Hepatocyte (in vitro differentiated cells): Measurements from ENCODE around the gene SLC25A22. TPM values are rescaled to one million over a fixed set of nuclear protein-coding genes. Genes with fewer than 3 reads are reported as not detected.

Experiments
- DNase-seq: peaks from one replicate; pipeline ENCODE4 v3.0.0-alpha.2; 2016; ENCODE audit warnings: low spot score
- H2AFZ ChIP-seq: fragments of 200-600 bp; sonication (generic); 2 replicates; pipeline ENCODE4 v1.6.0; 2016; ENCODE audit warnings: antibody characterized with exemption, mild to moderate bottlenecking
- H3K27ac ChIP-seq: fragments of 200-600 bp; sonication (generic); 2 replicates; pipeline ENCODE4 v1.5.1; 2016; ENCODE audit warnings: mild to moderate bottlenecking
- H3K27me3 ChIP-seq: fragments of 200-600 bp; sonication (generic); 2 replicates; pipeline ENCODE4 v1.6.1; 2016
- H3K36me3 ChIP-seq: fragments of 200-600 bp; sonication (generic); replicated peaks from 2 replicates; pipeline ENCODE4 v1.5.1; 2016; ENCODE audit warnings: low read depth; ENCODE audit not compliant: insufficient read depth
- H3K4me1 ChIP-seq: fragments of 200-600 bp; sonication (generic); 2 replicates; pipeline ENCODE4 v1.5.1; 2016; ENCODE audit warnings: mild to moderate bottlenecking, moderate library complexity; ENCODE audit not compliant: insufficient read depth
- H3K4me2 ChIP-seq: fragments of 200-600 bp; sonication (generic); 2 replicates; pipeline ENCODE4 v1.6.0; 2016
- H3K4me3 ChIP-seq: fragments of 200-600 bp; sonication (generic); 2 replicates; pipeline ENCODE4 v1.5.1; 2016; ENCODE audit warnings: mild to moderate bottlenecking
- H3K79me2 ChIP-seq: fragments of 200-600 bp; sonication (generic); 2 replicates; pipeline ENCODE4 v1.6.0; 2017; ENCODE audit warnings: mild to moderate bottlenecking
- H3K9me2 ChIP-seq: fragments of 200-600 bp; sonication (generic); replicated peaks from 2 replicates; pipeline ENCODE4 v1.6.0; 2017; ENCODE audit warnings: mild to moderate bottlenecking; ENCODE audit not compliant: insufficient read depth
- H3K9me3 ChIP-seq: fragments of 200-600 bp; sonication (generic); 2 replicates; pipeline ENCODE4 v1.5.1; 2016; ENCODE audit warnings: low read depth, mild to moderate bottlenecking
- H4K20me1 ChIP-seq: fragments of 200-600 bp; sonication (generic); 2 replicates; pipeline ENCODE4 v1.6.0; 2016; ENCODE audit warnings: mild to moderate bottlenecking; ENCODE audit not compliant: insufficient read depth, poor library complexity, severe bottlenecking
- EZH2 ChIP-seq: fragments of 200-600 bp; sonication (generic); IDR thresholded peaks from 2 replicates; pipeline ENCODE4 v1.6.1; 2016; ENCODE audit warnings: antibody characterized with exemption, mild to moderate bottlenecking, borderline replicate concordance
- EZH2phosphoT487 ChIP-seq: fragments of 200-600 bp; sonication (generic); IDR thresholded peaks from one replicate; pipeline ENCODE4 v1.6.1; 2018; ENCODE audit warnings: antibody characterized with exemption, mild to moderate bottlenecking, low read depth, moderate library complexity; ENCODE audit not compliant: unreplicated experiment, severe bottlenecking
- WGBS: methylation state at CpG from one replicate; pipeline ENCODE4 v1.1.6; 2016; ENCODE audit warnings: low lambda C conversion rate; ENCODE audit errors: missing lambda C conversion rate; 5-methylcytosine and 5-hydroxymethylcytosine counted together
- polyA plus RNA-seq: library from polyadenylated mRNA; unstranded; fragments of >200 nt; fragmentation: Nextera tagmentation; extraction: Ambion mirVana; gene quantifications from 2 replicates; pipeline ENCODE4 v1.2.1, GENCODE V29; 2016
- total RNA-seq: library from RNA; depleted of rRNA; stranded (reverse); fragments of >200 nt; gene quantifications from 2 replicates; pipeline ENCODE4 v1.2.3, GENCODE V29; 2014
- TF ChIP-seq, protein P1 (sequence below): fragments of 200-600 bp; sonication (generic); IDR thresholded peaks from 2 replicates; pipeline ENCODE4 v1.5.1; 2016; ENCODE audit warnings: antibody characterized with exemption, mild to moderate bottlenecking; ENCODE audit not compliant: poor library complexity

Gene SLC25A22
- total and polyA plus RNA-seq, 2 experiments from 2014 or later = 16.2 to 19.7 TPM

DNA sequence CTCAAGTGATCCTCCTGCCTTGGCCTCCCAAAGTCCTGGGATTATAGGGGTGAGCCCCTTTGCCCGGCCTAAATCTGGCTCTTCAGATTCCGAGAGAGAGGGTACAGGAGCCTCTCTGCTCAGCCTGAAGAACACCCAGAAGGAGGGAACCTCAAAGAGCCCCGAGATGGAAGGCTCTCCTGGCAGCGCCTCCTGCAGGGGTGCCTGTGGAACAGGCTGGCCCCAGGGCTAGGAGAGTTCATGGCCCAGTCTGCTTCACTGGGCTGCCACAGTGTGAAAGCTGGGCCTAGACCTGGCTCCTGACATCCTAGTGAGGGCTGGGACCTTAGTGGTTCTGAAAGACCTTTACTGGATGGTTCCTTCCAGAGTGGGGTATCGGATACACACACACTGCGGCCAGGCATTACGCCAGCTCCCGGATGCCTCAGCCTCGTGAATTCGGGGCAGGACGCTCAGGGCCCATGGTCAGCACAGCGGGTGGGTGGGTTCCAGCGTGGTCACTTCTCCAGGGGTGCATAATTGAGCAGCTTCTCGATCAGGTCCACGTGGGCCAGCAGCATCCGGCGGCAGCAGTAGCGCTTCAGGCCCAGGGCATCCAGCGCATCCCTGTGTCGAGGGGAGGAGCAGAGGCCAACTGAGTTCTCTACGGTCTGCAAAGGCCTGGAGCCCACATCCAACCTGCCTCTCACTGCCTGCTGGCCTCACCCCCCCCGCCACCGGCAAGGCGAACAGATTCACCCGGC lies 42.0 kb upstream of the SLC25A22 start:
- no peaks in the 10 kb centered on the region for H3K36me3 ChIP-seq
- peaks cover 37% of the 10 kb centered on the region for H3K79me2 ChIP-seq
- 90% methylated on average over 23 of the region's 25 CpGs for WGBS
- H4K20me1 ChIP-seq = peaks cover 17% of the 10 kb centered on the region
- no peaks in the 10 kb centered on the region for H3K27me3 ChIP-seq
- no peak overlapping the region for H3K4me2 ChIP-seq
- no peak overlapping the region for H3K4me3 ChIP-seq
- DNase-seq = no peak
- no peaks in the 10 kb centered on the region for H3K9me3 ChIP-seq
- no peak for TF ChIP-seq EZH2phosphoT487
- TF ChIP-seq EZH2 = no peak
- TF ChIP-seq, protein P1, sequence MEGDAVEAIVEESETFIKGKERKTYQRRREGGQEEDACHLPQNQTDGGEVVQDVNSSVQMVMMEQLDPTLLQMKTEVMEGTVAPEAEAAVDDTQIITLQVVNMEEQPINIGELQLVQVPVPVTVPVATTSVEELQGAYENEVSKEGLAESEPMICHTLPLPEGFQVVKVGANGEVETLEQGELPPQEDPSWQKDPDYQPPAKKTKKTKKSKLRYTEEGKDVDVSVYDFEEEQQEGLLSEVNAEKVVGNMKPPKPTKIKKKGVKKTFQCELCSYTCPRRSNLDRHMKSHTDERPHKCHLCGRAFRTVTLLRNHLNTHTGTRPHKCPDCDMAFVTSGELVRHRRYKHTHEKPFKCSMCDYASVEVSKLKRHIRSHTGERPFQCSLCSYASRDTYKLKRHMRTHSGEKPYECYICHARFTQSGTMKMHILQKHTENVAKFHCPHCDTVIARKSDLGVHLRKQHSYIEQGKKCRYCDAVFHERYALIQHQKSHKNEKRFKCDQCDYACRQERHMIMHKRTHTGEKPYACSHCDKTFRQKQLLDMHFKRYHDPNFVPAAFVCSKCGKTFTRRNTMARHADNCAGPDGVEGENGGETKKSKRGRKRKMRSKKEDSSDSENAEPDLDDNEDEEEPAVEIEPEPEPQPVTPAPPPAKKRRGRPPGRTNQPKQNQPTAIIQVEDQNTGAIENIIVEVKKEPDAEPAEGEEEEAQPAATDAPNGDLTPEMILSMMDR = no peak
- H2AFZ ChIP-seq = no peak overlapping the region
- H3K4me1 ChIP-seq = peaks cover 24% of the 10 kb centered on the region
- no peak overlapping the region for H3K27ac ChIP-seq
- no peaks in the 10 kb centered on the region for H3K9me2 ChIP-seq

DNA sequence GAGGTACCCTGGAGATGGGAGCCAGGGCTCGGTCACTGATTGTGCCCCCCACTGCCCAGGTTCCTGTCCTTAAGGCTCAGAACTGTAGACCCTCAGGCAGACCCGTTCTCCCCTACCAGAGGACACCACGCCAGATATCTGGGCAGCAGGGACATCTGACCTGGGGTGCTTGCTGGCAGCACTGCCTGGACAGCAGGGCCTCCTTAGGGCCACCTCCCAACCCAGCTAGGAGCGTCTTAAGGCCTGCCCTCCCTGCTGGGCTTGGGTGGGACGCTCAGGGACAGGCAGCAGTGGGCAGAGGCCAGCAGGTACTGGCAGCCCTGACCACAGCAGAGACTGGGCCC lies 41.2 kb upstream of the SLC25A22 start:
- H3K79me2 ChIP-seq = peaks cover 45% of the 10 kb centered on the region
- no peak overlapping the region for H2AFZ ChIP-seq
- H3K4me3 ChIP-seq = no peak overlapping the region
- H3K36me3 ChIP-seq = no peaks in the 10 kb centered on the region
- no peaks in the 10 kb centered on the region for H3K9me2 ChIP-seq
- H3K4me1 ChIP-seq = peaks cover 25% of the 10 kb centered on the region
- no peaks in the 10 kb centered on the region for H3K27me3 ChIP-seq
- H3K27ac ChIP-seq = no peak overlapping the region
- H3K4me2 ChIP-seq = no peak overlapping the region
- WGBS = 89% methylated on average over 5 of the region's 5 CpGs
- no peak for DNase-seq
- no peaks in the 10 kb centered on the region for H3K9me3 ChIP-seq
- H4K20me1 ChIP-seq = peaks cover 25% of the 10 kb centered on the region
- TF ChIP-seq EZH2 = no peak
- TF ChIP-seq, protein P1 = no peak

DNA sequence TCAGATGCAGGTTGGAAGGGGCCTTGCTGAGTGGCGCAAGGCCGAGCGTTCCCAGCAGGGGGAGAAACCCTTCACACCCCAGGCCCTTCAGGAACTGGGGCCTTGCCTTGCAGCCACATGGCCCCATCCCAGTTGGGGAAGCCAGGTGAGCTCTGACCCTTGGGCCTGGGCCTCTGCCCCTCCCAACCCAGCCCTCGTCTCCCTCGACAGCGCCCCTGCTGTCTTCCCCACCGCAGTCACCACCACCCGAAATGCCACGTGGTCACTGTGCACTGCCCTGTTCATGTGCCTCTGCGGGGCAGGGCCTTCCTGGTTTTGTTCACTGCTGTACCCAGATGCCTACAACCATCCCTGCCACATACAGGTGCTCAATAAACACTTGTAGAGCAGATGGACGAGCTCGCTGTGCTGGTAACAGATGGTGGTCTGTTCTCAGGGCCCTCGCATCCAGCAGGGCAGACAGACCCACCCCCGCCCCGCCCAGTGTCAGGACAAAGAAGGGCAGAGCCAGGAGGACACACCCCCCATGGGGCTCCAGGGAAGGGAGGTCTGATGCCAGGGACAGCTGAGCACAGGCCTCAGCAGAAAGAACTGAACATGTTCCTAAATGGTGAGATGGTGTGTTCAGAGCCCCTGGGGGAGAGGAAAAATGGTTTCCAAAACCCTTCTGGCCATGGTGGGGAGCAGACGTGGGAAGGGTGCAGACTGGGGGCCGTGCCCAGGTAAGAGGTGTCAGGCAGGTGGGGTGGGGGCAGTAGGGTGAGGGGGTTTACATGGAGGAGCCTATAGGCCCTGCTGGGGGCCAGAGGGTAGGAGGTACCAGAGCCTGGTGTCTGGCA lies 40.6 kb upstream of the SLC25A22 start:
- Histone ChIP-seq H3K9me3 (no peaks in the 10 kb centered on the region), H3K4me1 (peaks cover 25% of the 10 kb centered on the region), H3K4me2 (no peak overlapping the region), H3K79me2 (peaks cover 51% of the 10 kb centered on the region), H2AFZ (no peak overlapping the region), H3K9me2 (no peaks in the 10 kb centered on the region), H3K27ac (no peak overlapping the region), H3K36me3 (no peaks in the 10 kb centered on the region), H3K27me3 (no peaks in the 10 kb centered on the region), H4K20me1 (peaks cover 31% of the 10 kb centered on the region), H3K4me3 (no peak overlapping the region)
- 75% methylated on average over 15 of the region's 17 CpGs for WGBS
- DNase-seq = no peak
- TF ChIP-seq EZH2phosphoT487 (no peak), EZH2 (no peak)
- TF ChIP-seq, protein P1 = no peak
